ENCODE data around the gene AP2M1.

Gene AP2M1

DNA sequence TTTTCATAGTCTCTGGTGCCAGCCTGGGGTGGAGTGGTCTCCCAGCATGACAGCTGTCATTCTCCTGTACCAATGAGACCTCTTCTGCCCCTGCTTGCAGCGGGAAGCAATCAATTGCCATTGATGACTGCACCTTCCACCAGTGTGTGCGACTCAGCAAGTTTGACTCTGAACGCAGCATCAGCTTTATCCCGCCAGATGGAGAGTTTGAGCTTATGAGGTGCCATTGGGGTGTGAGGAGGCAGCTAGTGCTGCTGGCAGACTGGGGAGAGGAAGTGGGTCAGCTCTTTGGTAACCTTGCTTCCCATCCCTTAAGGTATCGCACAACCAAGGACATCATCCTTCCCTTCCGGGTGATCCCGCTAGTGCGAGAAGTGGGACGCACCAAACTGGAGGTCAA, 6.9 kb downstream of the AP2M1 start:
- no peak for DNase-seq

GRCh38 chr3:184183679-184184078, 9.0 kb downstream of the AP2M1 start:
- DNase-seq, result no peak

DNA sequence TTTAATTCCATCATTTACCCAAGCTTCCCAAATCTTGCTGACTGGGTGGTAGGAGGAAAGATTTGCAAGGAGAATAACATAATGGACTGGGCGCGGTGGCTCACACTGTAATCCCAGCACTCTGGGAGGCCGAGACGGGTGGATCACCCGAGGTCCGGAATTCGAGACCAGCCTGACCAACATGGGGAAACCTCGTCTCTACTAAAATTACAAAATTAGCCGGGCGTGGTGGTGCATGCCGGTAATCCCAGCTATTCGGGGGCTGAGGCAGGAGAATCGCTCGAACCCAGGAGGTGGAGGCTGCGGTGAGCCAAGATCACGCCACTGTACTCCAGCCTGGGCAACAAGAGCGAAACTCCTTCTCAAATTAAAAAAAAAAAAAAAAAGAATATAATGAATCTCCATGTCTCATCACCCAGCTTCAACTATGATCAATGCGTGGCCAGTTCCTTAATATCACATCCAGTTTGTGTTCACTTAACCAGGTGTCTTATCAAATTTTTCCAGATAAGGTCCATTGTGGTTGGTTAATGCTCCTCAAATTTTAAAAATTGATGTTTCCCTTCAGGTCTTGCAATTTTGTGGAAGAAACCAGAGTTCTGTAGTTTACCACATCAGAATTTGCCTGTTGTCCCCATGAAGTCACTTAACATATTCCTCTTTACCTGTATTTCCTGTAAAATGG, 10.0 kb downstream of the AP2M1 start:
- DNase-seq, result no peak

- DNase-seq, result peak; percentile 99 to 100 (median 100)
These were observed 11.0 kb downstream of the AP2M1 start for GRCh38 chr3:184185461-184186183.

GRCh38 chr3:184186184-184186901, 11.7 kb downstream of the AP2M1 start, which contains the start of gene ABCF3:
ABCF3 (plus strand) TSS chr3:184186199; CDS start chr3:184186208, 9 bp downstream.
- DNase-seq, result no peak

GRCh38 chr3:184186902-184187207, 12.2 kb downstream of the AP2M1 start:
- no peak for DNase-seq

- no peak for DNase-seq
These were observed 13.4 kb downstream of the AP2M1 start for GRCh38 chr3:184188080-184188479.

DNA sequence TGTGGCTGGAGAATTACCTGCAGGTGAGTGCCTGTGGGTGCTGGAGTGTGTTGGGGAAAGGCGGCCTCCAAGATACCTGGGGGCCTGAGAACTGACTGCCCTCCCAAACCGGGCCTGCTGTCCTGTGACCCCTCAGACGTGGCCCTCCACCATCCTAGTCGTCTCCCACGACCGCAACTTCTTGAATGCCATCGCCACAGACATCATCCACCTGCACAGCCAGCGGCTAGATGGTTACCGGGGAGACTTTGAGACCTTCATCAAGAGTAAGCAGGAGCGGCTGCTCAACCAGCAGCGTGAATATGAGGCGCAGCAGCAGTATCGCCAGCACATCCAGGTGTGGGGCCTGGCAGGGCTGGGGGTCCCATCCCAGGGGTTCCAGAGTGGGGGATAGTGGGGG, 14.8 kb downstream of the AP2M1 start:
- DNase-seq, result no peak

- no peak for DNase-seq
These were observed 18.2 kb downstream of the AP2M1 start for GRCh38 chr3:184192889-184193288.

GRCh38 chr3:184193991-184194539, 19.4 kb downstream of the AP2M1 start:
- no peak for DNase-seq

DNA sequence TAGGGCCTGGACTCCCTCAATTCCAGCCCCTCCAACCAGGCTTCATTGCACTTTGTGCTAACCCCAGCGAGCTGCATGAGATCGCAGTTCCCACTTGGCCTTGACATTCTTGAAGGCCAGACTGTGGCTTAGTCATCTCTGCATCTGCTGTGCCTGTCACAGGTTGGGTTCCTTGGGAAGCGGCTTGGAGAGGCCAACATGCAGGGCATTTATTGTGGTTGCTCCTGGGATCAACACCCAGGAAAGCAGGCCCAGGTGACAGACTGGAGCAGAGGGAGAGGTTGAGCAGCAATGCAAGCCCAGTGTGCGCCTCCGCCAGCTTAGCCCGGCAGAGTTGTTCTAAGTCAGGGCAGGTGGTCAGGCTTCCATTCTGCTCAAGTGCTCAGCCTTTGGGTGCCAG, 21.9 kb downstream of the AP2M1 start:
- DNase-seq, result no peak

GRCh38 chr3:184198509-184198908, 23.9 kb downstream of the AP2M1 start:
- no peak for DNase-seq

DNA sequence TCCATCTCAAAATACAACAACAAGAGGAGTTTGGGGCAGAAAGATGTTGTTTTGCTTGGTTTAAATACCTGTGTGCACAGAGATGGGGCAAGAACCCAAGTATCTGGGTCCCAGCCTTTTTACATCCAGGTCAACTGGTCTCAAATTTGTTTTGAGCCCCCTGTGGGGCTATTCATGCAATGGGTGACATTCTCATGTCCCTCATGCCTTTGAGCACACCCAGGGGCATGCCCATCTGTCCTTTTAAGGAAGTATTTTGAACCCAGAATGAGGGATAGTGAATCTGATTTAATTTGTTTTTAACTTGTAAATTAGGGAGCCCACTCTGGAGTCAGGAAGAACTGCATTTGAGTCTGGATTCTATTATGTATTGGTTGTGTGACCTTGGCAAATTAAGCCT, 26.2 kb downstream of the AP2M1 start:
- no peak for DNase-seq

GRCh38 chr3:184203526-184203925, 28.9 kb downstream of the AP2M1 start:
- no peak for DNase-seq

DNA sequence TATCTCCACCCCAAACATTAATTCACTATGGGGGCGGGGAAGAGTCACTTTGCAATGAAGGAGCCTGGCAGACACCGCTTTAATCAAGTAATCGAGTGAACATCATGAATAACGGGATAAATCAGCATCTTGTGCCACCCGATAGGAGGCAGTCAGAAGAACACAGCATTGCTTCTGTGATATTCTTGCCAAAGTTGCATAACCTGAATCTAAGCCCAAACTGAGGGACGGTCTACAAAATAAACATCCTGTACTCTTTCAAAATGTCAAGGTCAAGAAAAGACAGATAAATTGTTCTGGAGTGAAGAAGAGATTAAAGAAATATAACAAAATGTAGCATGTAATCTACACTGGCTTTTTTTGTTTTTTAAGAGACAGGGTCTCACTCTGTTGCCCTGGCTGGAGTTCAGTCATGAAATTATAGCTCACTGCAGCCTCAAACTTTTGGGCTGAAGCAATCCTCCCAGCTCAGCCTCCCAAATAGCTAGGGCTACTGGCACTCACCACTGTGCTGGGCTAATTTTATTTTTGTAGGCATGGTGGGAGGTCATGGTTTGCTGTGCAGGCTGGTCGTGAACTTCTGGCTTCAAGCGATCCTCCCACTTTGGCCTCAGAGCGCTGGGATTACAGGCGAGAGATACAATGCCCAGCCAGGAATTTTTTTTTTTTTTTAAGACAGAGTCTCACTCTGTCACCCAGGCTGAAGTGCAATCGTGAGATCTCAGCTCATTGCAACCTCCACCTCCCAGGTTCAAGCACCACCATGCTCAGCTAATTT, 34.7 kb downstream of the AP2M1 start:
- no peak for DNase-seq

DNA sequence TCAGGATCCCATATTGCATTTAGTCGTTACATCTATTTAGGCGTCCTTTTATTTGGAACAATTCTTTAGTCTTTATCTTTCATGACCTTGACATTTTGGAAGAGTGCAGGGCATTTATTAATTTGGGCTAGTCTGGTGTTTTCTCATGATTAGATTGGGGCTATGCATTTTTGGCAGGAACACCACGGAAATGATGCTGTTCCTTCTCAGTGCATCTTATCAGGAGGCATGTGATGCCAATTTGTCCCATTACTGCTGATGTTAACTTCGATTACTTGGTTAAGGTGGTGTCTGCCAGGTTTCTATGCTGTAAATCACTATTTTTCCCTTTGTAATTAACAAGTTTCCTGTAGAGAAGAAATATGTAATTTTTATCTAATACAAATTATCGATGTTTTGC, 36.6 kb downstream of the AP2M1 start:
- no peak for DNase-seq

- no peak for DNase-seq
These were observed 37.1 kb downstream of the AP2M1 start for GRCh38 chr3:184211718-184212117.

GRCh38 chr3:184218814-184219213, 44.2 kb downstream of the AP2M1 start:
- no peak for DNase-seq

DNA sequence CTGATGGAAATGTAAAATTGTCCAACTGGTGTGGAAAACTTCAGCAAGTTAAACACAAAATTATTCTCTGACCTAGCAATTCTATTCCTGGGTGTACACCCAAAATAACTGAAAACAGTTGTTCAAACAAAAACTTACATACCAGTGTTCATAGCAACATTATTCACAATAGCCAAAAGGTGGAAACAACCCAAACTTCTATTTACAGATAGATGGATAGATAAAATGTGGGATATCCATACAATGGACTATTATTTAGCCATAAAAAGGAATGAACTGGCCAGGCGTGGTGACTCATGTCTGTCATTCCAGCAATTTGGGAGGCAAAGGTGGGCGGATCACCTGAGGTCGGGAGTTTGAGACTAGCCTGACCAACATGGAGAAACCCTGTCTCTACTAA, 47.9 kb downstream of the AP2M1 start:
- DNase-seq, result no peak

DNA sequence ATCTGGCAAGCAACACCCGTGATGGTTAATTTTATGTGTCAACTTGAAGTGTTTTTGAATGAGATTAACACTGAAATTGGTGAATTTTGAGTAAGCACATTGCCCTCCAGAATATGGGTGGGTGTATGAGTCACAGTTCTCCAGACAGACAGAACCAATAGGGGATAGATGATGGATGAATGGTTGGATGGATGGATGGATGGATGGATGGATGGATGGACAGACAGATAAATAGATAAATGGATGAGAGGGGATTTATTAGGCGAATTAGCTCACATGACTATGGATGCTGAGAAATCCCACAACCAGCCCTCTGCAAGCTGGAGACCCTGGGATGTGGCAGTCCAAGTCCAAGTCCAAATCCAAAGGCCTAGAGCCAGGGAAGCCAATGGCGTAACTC, 49.3 kb downstream of the AP2M1 start:
- DNase-seq, result no peak

DNA sequence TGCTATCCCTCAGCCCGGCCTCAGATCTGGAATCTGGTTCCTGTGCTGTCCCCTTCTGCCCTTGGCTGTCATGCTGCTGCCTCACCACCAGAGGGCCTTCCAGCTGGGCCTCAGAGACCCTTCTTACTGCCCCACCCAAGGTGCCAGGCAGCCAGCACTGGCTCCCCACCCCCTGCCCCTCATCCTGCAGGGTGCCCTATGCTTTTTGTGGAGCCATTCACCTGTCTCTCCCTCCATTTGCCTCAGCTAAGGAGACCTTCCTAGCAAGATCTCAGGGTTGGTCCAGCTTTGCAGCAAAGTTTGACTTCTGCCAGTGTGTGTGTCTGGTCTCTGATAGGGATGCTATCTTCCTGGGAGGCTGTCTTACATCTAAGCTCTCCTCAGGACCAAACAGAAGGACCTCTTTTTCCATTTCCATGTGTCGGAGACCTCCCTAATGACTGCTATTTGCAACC, 52.9 kb downstream of the AP2M1 start:
- peak; percentile 36 to 57 (median 46) for DNase-seq

- peak in 1 of 3 experiments; percentile 45 for DNase-seq
These were observed 53.9 kb downstream of the AP2M1 start for GRCh38 chr3:184228376-184229137.

All from NCI-H1417 (cell line).